Ascending aorta (tissue), 2 donors: ENCODE data around the gene PLEKHB2. TPM values are rescaled to one million over a fixed set of nuclear protein-coding genes. Genes with fewer than 3 reads are reported as not detected.
"Not testable (repeated sequence)": the region's sequence is repeated elsewhere in the genome, so short reads cannot be mapped to it uniquely, and the experiment has no call there.

Source experiments
- DNase-seq, 2 donors: peaks; one replicate each; pipeline ENCODE4 v3.0.0-alpha.2; 2019; ENCODE audit warnings: low spot score in 2 of 2
- H3K27ac ChIP-seq, 2 donors: fragments of 200-600 bp; sonication (generic); one replicate each; pipeline ENCODE4 v1.5.1; 2016 to 2017; ENCODE audit warnings: mild to moderate bottlenecking in 1 of 2
- H3K27me3 ChIP-seq: fragments of 200-600 bp; sonication (generic); one replicate; pipeline ENCODE4 v1.5.1; 2017
- H3K36me3 ChIP-seq, 2 donors: fragments of 200-600 bp; sonication (generic); one replicate each; pipeline ENCODE4 v1.5.1; 2016
- H3K4me1 ChIP-seq, 2 donors: fragments of 200-600 bp; sonication (generic); one replicate each; pipeline ENCODE4 v1.5.1; 2016 to 2017; ENCODE audit warnings: mild to moderate bottlenecking in 1 of 2
- H3K4me3 ChIP-seq, 2 donors: fragments of 200-600 bp; sonication (generic); one replicate each; pipeline ENCODE4 v1.5.1; 2016 to 2017; ENCODE audit warnings: mild to moderate bottlenecking in 1 of 2
- H3K9me3 ChIP-seq, 2 donors: fragments of 200-600 bp; sonication (generic); one replicate each; pipeline ENCODE4 v1.5.1; 2016
- CTCF ChIP-seq, 3 experiments: fragments of 200-600 bp in 2 of 3; fragments of 450-650 bp in 1 of 3; sonication (generic) in 2 of 3; IDR thresholded peaks; one replicate each; pipeline ENCODE4 v1.5.1; 2016 to 2019; ENCODE audit warnings: antibody characterized with exemption in 3 of 3, mild to moderate bottlenecking in 1 of 3, moderate library complexity in 1 of 3
- intact Hi-C: fragments of 100-400 bp; cut with DNase I; formaldehyde crosslinking; loops from one replicate; pipeline ENCODE4 v1.15.1; 2023
- total RNA-seq: library from RNA; depleted of rRNA; stranded (reverse); fragments of >200 nt; gene quantifications from one replicate; pipeline ENCODE4 v1.1.0, GENCODE V29; 2016

Gene PLEKHB2
- total RNA-seq, 1 donor from 2014 or later: 61.7 TPM

- DNase-seq: no peak
- Histone ChIP-seq H3K27ac (no peak overlapping the region), H3K4me3 (no peak overlapping the region), H3K9me3 (no peaks in the 10 kb centered on the region), H3K36me3 (peaks cover 3 to 15% of the 10 kb centered on the region in 2 donors), H3K4me1 (no peaks in the 10 kb centered on the region), H3K27me3 (no peaks in the 10 kb centered on the region)
- peak; percentile 54 to 74 (median 64) for TF ChIP-seq CTCF (IDR thresholded peaks at IDR 0.05)
- intact Hi-C loops: loop anchor here (5.0 kb wide), 1 partner anchor 338 kb away; the partner anchor contains the start of gene MZT2A
Measured at GRCh38 chr2:131154071-131154531, 49.0 kb downstream of the PLEKHB2 start.

GRCh38 chr2:131154647-131155046, 49.5 kb downstream of the PLEKHB2 start:
- no peak for DNase-seq
- intact Hi-C loops: loop anchor here (5.0 kb wide), 1 partner anchor 338 kb away; the partner anchor contains the start of gene MZT2A
- Histone ChIP-seq H3K27me3 (no peaks in the 10 kb centered on the region), H3K36me3 (peaks cover 3 to 11% of the 10 kb centered on the region in 2 donors), H3K4me1 (no peaks in the 10 kb centered on the region), H3K4me3 (no peak overlapping the region), H3K9me3 (no peaks in the 10 kb centered on the region), H3K27ac (no peak overlapping the region)
- no peak for TF ChIP-seq CTCF (IDR thresholded peaks at IDR 0.05)

- peaks cover 3 to 9% of the 10 kb centered on the region in 2 donors for H3K36me3 ChIP-seq
- H3K27me3 ChIP-seq: no peaks in the 10 kb centered on the region
- no peak overlapping the region for H3K4me3 ChIP-seq
- no peak overlapping the region for H3K27ac ChIP-seq
- no peak for TF ChIP-seq CTCF (IDR thresholded peaks at IDR 0.05)
- no peaks in the 10 kb centered on the region for H3K9me3 ChIP-seq
- H3K4me1 ChIP-seq: no peaks in the 10 kb centered on the region
- no peak for DNase-seq
- intact Hi-C loops: no loop called here
Measured at GRCh38 chr2:131155208-131155855, 50.2 kb downstream of the PLEKHB2 start.

GRCh38 chr2:131156452-131157149, 51.5 kb downstream of the PLEKHB2 start:
- no peaks in the 10 kb centered on the region for H3K4me1 ChIP-seq
- H3K36me3 ChIP-seq: no peaks in the 10 kb centered on the region
- no peak for DNase-seq
- H3K27me3 ChIP-seq: no peaks in the 10 kb centered on the region
- no peaks in the 10 kb centered on the region for H3K9me3 ChIP-seq
- H3K4me3 ChIP-seq: no peak overlapping the region
- TF ChIP-seq CTCF (IDR thresholded peaks at IDR 0.05): no peak
- intact Hi-C loops: no loop called here
- no peak overlapping the region for H3K27ac ChIP-seq

GRCh38 chr2:131165562-131165961, 60.4 kb downstream of the PLEKHB2 start:
- H3K4me3 ChIP-seq, H3K27ac ChIP-seq, H3K9me3 ChIP-seq, H3K36me3 ChIP-seq, H3K27me3 ChIP-seq, intact Hi-C loops, DNase-seq, H3K4me1 ChIP-seq: not testable (repeated sequence)

GRCh38 chr2:131168538-131168937, 63.4 kb downstream of the PLEKHB2 start:
- Histone ChIP-seq H3K27me3 (no peaks in the 10 kb centered on the region), H3K27ac (no peak overlapping the region), H3K4me3 (no peak overlapping the region), H3K9me3 (no peaks in the 10 kb centered on the region), H3K4me1 (no peaks in the 10 kb centered on the region), H3K36me3 (no peaks in the 10 kb centered on the region)
- no peak for TF ChIP-seq CTCF (IDR thresholded peaks at IDR 0.05)
- intact Hi-C loops: no loop called here
- DNase-seq: no peak

- DNase-seq, intact Hi-C loops, H3K27me3 ChIP-seq, H3K4me1 ChIP-seq, H3K4me3 ChIP-seq, H3K9me3 ChIP-seq, H3K36me3 ChIP-seq, H3K27ac ChIP-seq: not testable (repeated sequence)
Measured at GRCh38 chr2:131178050-131178449, 72.9 kb downstream of the PLEKHB2 start.

- H3K27me3 ChIP-seq, H3K4me3 ChIP-seq, intact Hi-C loops, H3K36me3 ChIP-seq, H3K27ac ChIP-seq, DNase-seq, H3K4me1 ChIP-seq, H3K9me3 ChIP-seq: not testable (repeated sequence)
Measured at GRCh38 chr2:131178721-131179418, 73.7 kb downstream of the PLEKHB2 start.
